Neural cell (in vitro differentiated cells): Measurements from ENCODE around the gene SLAMF7.

ENCODE experiments used
- EP300 ChIP-seq: fragments of 450-650 bp; conservative IDR thresholded peaks from 2 replicates; pipeline ENCODE4 v1.6.1; 2014; ENCODE audit warnings: antibody characterized with exemption, mild to moderate bottlenecking, moderate library complexity; ENCODE audit not compliant: poor library complexity, severe bottlenecking
- MXI1 ChIP-seq: fragments of 450-650 bp; conservative IDR thresholded peaks from 2 replicates; pipeline ENCODE4 v1.6.1; 2014; ENCODE audit warnings: antibody characterized with exemption, mild to moderate bottlenecking; ENCODE audit not compliant: poor library complexity, severe bottlenecking
- TF ChIP-seq, protein P1 (sequence below): fragments of 450-650 bp; IDR thresholded peaks from 2 replicates; pipeline ENCODE4 v1.5.1; 2014; ENCODE audit warnings: antibody characterized with exemption, mild to moderate bottlenecking, moderate library complexity; ENCODE audit not compliant: poor library complexity, severe bottlenecking

- TF ChIP-seq, protein P1, sequence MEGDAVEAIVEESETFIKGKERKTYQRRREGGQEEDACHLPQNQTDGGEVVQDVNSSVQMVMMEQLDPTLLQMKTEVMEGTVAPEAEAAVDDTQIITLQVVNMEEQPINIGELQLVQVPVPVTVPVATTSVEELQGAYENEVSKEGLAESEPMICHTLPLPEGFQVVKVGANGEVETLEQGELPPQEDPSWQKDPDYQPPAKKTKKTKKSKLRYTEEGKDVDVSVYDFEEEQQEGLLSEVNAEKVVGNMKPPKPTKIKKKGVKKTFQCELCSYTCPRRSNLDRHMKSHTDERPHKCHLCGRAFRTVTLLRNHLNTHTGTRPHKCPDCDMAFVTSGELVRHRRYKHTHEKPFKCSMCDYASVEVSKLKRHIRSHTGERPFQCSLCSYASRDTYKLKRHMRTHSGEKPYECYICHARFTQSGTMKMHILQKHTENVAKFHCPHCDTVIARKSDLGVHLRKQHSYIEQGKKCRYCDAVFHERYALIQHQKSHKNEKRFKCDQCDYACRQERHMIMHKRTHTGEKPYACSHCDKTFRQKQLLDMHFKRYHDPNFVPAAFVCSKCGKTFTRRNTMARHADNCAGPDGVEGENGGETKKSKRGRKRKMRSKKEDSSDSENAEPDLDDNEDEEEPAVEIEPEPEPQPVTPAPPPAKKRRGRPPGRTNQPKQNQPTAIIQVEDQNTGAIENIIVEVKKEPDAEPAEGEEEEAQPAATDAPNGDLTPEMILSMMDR: no peak
- TF ChIP-seq MXI1 (no peak), EP300 (no peak)
Observed at GRCh38 chr1:160761046-160761445, 22.0 kb downstream of the SLAMF7 start.
